ENCODE data around the gene SYVN1. TPM values are rescaled to one million over a fixed set of nuclear protein-coding genes. Genes with fewer than 3 reads are reported as not detected.

Gene SYVN1
- total and polyA plus RNA-seq, 10 of the 15 experiments (the other 5 are each of a cell fraction or from before 2014, with no cell fraction given) = 0.79 to 63.6 (median 20.1) TPM

- POLR2A ChIA-PET = interaction anchor here (2.9 kb wide), 1 partner anchor 10 kb away, joined by 13 read pairs; the partner anchor contains the start of gene SYVN1
- FAIRE-seq (no peak), DNase-seq (ENCODE audit: low read depth, low spot score) (no peak), ATAC-seq (no peak)
- Histone ChIP-seq H2AFZ (ENCODE audit: control insufficient read depth, low read depth, low read length) (no peak overlapping the region), H3K27me3 (replicated peaks in 1 of 2; ENCODE audit: control insufficient read depth in 2 of 2, insufficient read depth in 2 of 2, low read length in 1 of 2) (no peaks in the 10 kb centered on the region), H3K79me2 (ENCODE audit: control insufficient read depth, insufficient read depth, low read length) (peaks cover 38% of the 10 kb centered on the region), H3K9ac (ENCODE audit: control insufficient read depth, insufficient read depth, low read length) (no peak overlapping the region), H4K20me1 (ENCODE audit: control insufficient read depth, insufficient read depth) (no peaks in the 10 kb centered on the region), H3K4me1 (ENCODE audit: control insufficient read depth, insufficient read depth, low read length) (peaks cover 15% of the 10 kb centered on the region), H3K9me3 (replicated peaks; ENCODE audit: control insufficient read depth, insufficient read depth, low read length) (no peaks in the 10 kb centered on the region), H3K4me2 (ENCODE audit: control insufficient read depth, insufficient read depth) (no peak overlapping the region), H3K27ac (ENCODE audit: control insufficient read depth, insufficient read depth) (no peak overlapping the region), H3K4me3 (no peak overlapping the region), H3K36me3 (ENCODE audit: control insufficient read depth in 2 of 2, insufficient read depth in 2 of 2, low read length in 1 of 2) (peaks cover 29 to 33% of the 10 kb centered on the region in 2 experiments)
- intact Hi-C loops (cut with micrococcal nuclease; ENCODE audit: unreplicated experiment) (no loop called here), in situ Hi-C loops (cut with MboI) (no loop called here)
- RAD21 ChIA-PET (ENCODE audit: unreplicated experiment) = interaction anchor here (1.8 kb wide), 1 partner anchor 14 kb away, joined by 4 read pairs; no protein-coding TSS in a partner anchor
- SMC1A ChIA-PET (ENCODE audit: uncharacterized antibody, unreplicated experiment) = interaction anchor here (1.1 to 1.9 kb wide), 3 partner anchors 10 to 142 kb away, joined by 3 to 8 read pairs (median 5); partner anchors contain the start of gene SYVN1
- WGBS (ENCODE audit: insufficient coverage, insufficient replicate concordance, low lambda C conversion rate, missing lambda C conversion rate) = 90% methylated on average over 5 of the region's 5 CpGs
- CTCF ChIA-PET = interaction anchor here (0.6 to 1.9 kb wide), 6 partner anchors 12 to 192 kb away, joined by 3 to 11 read pairs (median 3); partner anchors contain the start of gene TM7SF2
- TF ChIP-seq BRCA1 (IDR thresholded peaks at IDR 0.05; ENCODE audit: low read depth, low read length) (no peak), CREB1 (IDR thresholded peaks at IDR 0.05; ENCODE audit: low read depth) (no peak), SKIL (IDR thresholded peaks at IDR 0.05; ENCODE audit: low read depth, poor library complexity, severe bottlenecking) (no peak)
- TSS peak; percentile 45 for BruUV-seq (replicated peaks)
These were observed 9.7 kb downstream of the SYVN1 start for GRCh38 chr11:65124480-65125196.
